ENCODE measurements around the gene CCDC50.

The CCDC50 gene

GRCh38 chr3:191320316-191320715 is 8.9 kb upstream of the CCDC50 start:
- DNase-seq (ENCODE audit: low spot score), result no peak

GRCh38 chr3:191321019-191321767 is 8.0 kb upstream of the CCDC50 start:
- no peak for DNase-seq (ENCODE audit: low spot score)

- DNase-seq (ENCODE audit: low spot score), result no peak
Observed at GRCh38 chr3:191324936-191325335, 4.3 kb upstream of the CCDC50 start.

- no peak for DNase-seq (ENCODE audit: low spot score)
Observed at GRCh38 chr3:191327526-191327925, 1.7 kb upstream of the CCDC50 start.

- peak; percentile 27 for DNase-seq (ENCODE audit: low spot score)
Observed at GRCh38 chr3:191328383-191328961, 722 bp upstream of the CCDC50 start.

GRCh38 chr3:191329654-191330529 is 698 bp downstream of the CCDC50 start, which contains the start of gene UTS2B:
UTS2B (minus strand) TSS chr3:191330526; CDS start chr3:191282189, 48,337 bp downstream.
- peak; percentile 74 for DNase-seq (ENCODE audit: low spot score)

- DNase-seq (ENCODE audit: low spot score), result no peak
Observed at GRCh38 chr3:191330530-191331048, 1.4 kb downstream of the CCDC50 start.

GRCh38 chr3:191331388-191331787 is 2.2 kb downstream of the CCDC50 start:
- DNase-seq (ENCODE audit: low spot score), result no peak

GRCh38 chr3:191333298-191333880 is 4.2 kb downstream of the CCDC50 start:
- no peak for DNase-seq (ENCODE audit: low spot score)

- no peak for DNase-seq (ENCODE audit: low spot score)
Observed at GRCh38 chr3:191334346-191334893, 5.2 kb downstream of the CCDC50 start.

- DNase-seq (ENCODE audit: low spot score), result no peak
Observed at GRCh38 chr3:191336833-191337232, 7.6 kb downstream of the CCDC50 start.

- no peak for DNase-seq (ENCODE audit: low spot score)
Observed at GRCh38 chr3:191338177-191338488, 8.9 kb downstream of the CCDC50 start.

- no peak for DNase-seq (ENCODE audit: low spot score)
Observed at GRCh38 chr3:191339316-191339917, 10.2 kb downstream of the CCDC50 start.

GRCh38 chr3:191340351-191340750 is 11.2 kb downstream of the CCDC50 start:
- DNase-seq (ENCODE audit: low spot score), result no peak

GRCh38 chr3:191340966-191341365 is 11.8 kb downstream of the CCDC50 start:
- no peak for DNase-seq (ENCODE audit: low spot score)

- DNase-seq (ENCODE audit: low spot score), result no peak
Observed at GRCh38 chr3:191342006-191342405, 12.8 kb downstream of the CCDC50 start.

- DNase-seq (ENCODE audit: low spot score), result no peak
Observed at GRCh38 chr3:191342411-191342810, 13.2 kb downstream of the CCDC50 start.

GRCh38 chr3:191343115-191343514 is 13.9 kb downstream of the CCDC50 start:
- DNase-seq (ENCODE audit: low spot score), result no peak

- no peak for DNase-seq (ENCODE audit: low spot score)
Observed at GRCh38 chr3:191343913-191344312, 14.7 kb downstream of the CCDC50 start.

GRCh38 chr3:191345334-191345733 is 16.1 kb downstream of the CCDC50 start:
- DNase-seq (ENCODE audit: low spot score), result no peak

- no peak for DNase-seq (ENCODE audit: low spot score)
Observed at GRCh38 chr3:191347228-191347627, 18.0 kb downstream of the CCDC50 start.

GRCh38 chr3:191348098-191348497 is 18.9 kb downstream of the CCDC50 start:
- no peak for DNase-seq (ENCODE audit: low spot score)

Measured in D341Med (cell line).